WTC11 (cell line): ENCODE measurements around the gene ZNF669. TPM values are rescaled to one million over a fixed set of nuclear protein-coding genes. Genes with fewer than 3 reads are reported as not detected.
"Not testable (repeated sequence)": the region's sequence is repeated elsewhere in the genome, so short reads cannot be mapped to it uniquely, and the experiment has no call there.

Experiments used
- ATAC-seq: fragments of 200-7000 bp; cut with Tn5 transposase; 2 replicates; pipeline ENCODE4 v1.10.0; 2021; ENCODE audit warnings: mild to moderate bottlenecking, moderate library complexity
- CTCF ChIA-PET: fragments of 300-600 bp; sonication (Branson Sonifier 250); formaldehyde crosslinking; loops from one replicate; lab custom pipeline; 2021; ENCODE audit warnings: antibody characterized with exemption; lab: Charles Lee
- POLR2A ChIA-PET: fragments of 350-600 bp; sonication (Branson Sonifier 250); formaldehyde crosslinking; loops from one replicate; lab custom pipeline; 2021; ENCODE audit warnings: antibody characterized with exemption; lab: Charles Lee
- DNase-seq: peaks from one replicate; pipeline ENCODE4 v3.0.0; 2021; ENCODE audit warnings: low spot score
- H3K27ac Mint-ChIP-seq: 2 replicates; pipeline ENCODE4 v1.8.0; 2021; ENCODE audit warnings: mixed read lengths
- H3K27me3 Mint-ChIP-seq: 2 replicates; pipeline ENCODE4 v1.8.0; 2021; ENCODE audit warnings: low read depth, mild to moderate bottlenecking, moderate library complexity, mixed read lengths
- H3K36me3 Mint-ChIP-seq: 2 replicates; pipeline ENCODE4 v1.8.0; 2021; ENCODE audit warnings: mixed read lengths
- H3K4me1 Mint-ChIP-seq: 2 replicates; pipeline ENCODE4 v1.8.0; 2022; ENCODE audit warnings: mixed read lengths
- H3K4me3 Mint-ChIP-seq: 2 replicates; pipeline ENCODE4 v1.8.0; 2021; ENCODE audit warnings: mild to moderate bottlenecking, moderate library complexity, mixed read lengths
- H3K9me3 Mint-ChIP-seq: 2 replicates; pipeline ENCODE4 v1.8.0; 2021; ENCODE audit warnings: mixed read lengths
- ATF1 ChIP-seq: sonication (generic); formaldehyde crosslinking; IDR thresholded peaks from 2 replicates; pipeline ENCODE4 v1.8.1; 2023; ENCODE audit warnings: mild to moderate bottlenecking, moderate library complexity, missing genetic modification reagents
- FOXK1 ChIP-seq: sonication (generic); formaldehyde crosslinking; IDR thresholded peaks from 2 replicates; pipeline ENCODE4 v1.8.0; 2022; ENCODE audit warnings: mild to moderate bottlenecking, moderate library complexity, missing genetic modification reagents
- FOXP1 ChIP-seq: sonication (generic); formaldehyde crosslinking; IDR thresholded peaks from 2 replicates; pipeline ENCODE4 v1.8.0; 2022; ENCODE audit warnings: missing genetic modification reagents, mild to moderate bottlenecking, moderate library complexity, borderline replicate concordance
- PRRX2 ChIP-seq: fragments of 250-450 bp; sonication (Bioruptor Pico); IDR thresholded peaks from 2 replicates; pipeline ENCODE4 v1.8.0; 2021; ENCODE audit warnings: mild to moderate bottlenecking
- RELA ChIP-seq: sonication (generic); formaldehyde crosslinking; IDR thresholded peaks from 2 replicates; pipeline ENCODE4 v1.8.1; 2022; ENCODE audit warnings: missing genetic modification reagents, mild to moderate bottlenecking, borderline replicate concordance
- SMAD3 ChIP-seq: sonication (generic); formaldehyde crosslinking; IDR thresholded peaks from 2 replicates; pipeline ENCODE4 v1.8.0; 2022; ENCODE audit warnings: missing genetic modification reagents, mild to moderate bottlenecking, borderline replicate concordance
- SP1 ChIP-seq: sonication (generic); formaldehyde crosslinking; conservative IDR thresholded peaks from 2 replicates; pipeline ENCODE4 v1.8.1; 2022; ENCODE audit warnings: missing genetic modification reagents
- ZNF121 ChIP-seq: sonication (generic); formaldehyde crosslinking; IDR thresholded peaks from 2 replicates; pipeline ENCODE4 v1.8.0; 2023; ENCODE audit warnings: missing genetic modification reagents
- ZNF281 ChIP-seq: sonication (generic); formaldehyde crosslinking; IDR thresholded peaks from 2 replicates; pipeline ENCODE4 v1.8.0; 2023; ENCODE audit warnings: mild to moderate bottlenecking, missing genetic modification reagents
- ZNF532 ChIP-seq: fragments of 250-450 bp; sonication (Bioruptor Pico); IDR thresholded peaks from 2 replicates; pipeline ENCODE4 v1.9.0; 2021; ENCODE audit warnings: mild to moderate bottlenecking, borderline replicate concordance
- total RNA-seq: library from RNA; stranded (reverse); gene quantifications from 3 replicates; pipeline ENCODE4 v1.2.3, GENCODE V29; 2021

ZNF669 gene
- total RNA-seq, 1 experiment from 2014 or later = 18.3 TPM

- ATAC-seq, POLR2A ChIA-PET, CTCF ChIA-PET, H3K27me3 Mint-ChIP-seq, DNase-seq: not testable (repeated sequence)
- H3K36me3 Mint-ChIP-seq = peaks cover 29% of the 10 kb centered on the region
- peak overlapping the region; percentile 81 for H3K4me3 Mint-ChIP-seq
- H3K27ac Mint-ChIP-seq = peak overlapping the region; percentile 58; the same call in 1 of the 2 replicates
- H3K9me3 Mint-ChIP-seq = peaks cover 22% of the 10 kb centered on the region
- H3K4me1 Mint-ChIP-seq = peaks cover 12% of the 10 kb centered on the region
Observed at GRCh38 chr1:247127519-247128282, 23.5 kb upstream of the ZNF669 start.

- CTCF ChIA-PET, POLR2A ChIA-PET, DNase-seq, H3K4me3 Mint-ChIP-seq, H3K4me1 Mint-ChIP-seq, H3K27ac Mint-ChIP-seq: not testable (repeated sequence)
- peaks cover 18% of the 10 kb centered on the region for H3K36me3 Mint-ChIP-seq
- ATAC-seq = peak; percentile 45
- peaks cover 15% of the 10 kb centered on the region for H3K27me3 Mint-ChIP-seq
- H3K9me3 Mint-ChIP-seq = peaks cover 21% of the 10 kb centered on the region; the same call in 1 of the 2 replicates
Observed at GRCh38 chr1:247126601-247127000, 22.4 kb upstream of the ZNF669 start.

- peak; percentile 99 for ATAC-seq
- H3K9me3 Mint-ChIP-seq = peaks cover 21% of the 10 kb centered on the region; the same call in 1 of the 2 replicates
- H3K4me3 Mint-ChIP-seq, POLR2A ChIA-PET, DNase-seq, H3K4me1 Mint-ChIP-seq, CTCF ChIA-PET, H3K27ac Mint-ChIP-seq: not testable (repeated sequence)
- H3K27me3 Mint-ChIP-seq = peaks cover 15% of the 10 kb centered on the region
- peaks cover 14% of the 10 kb centered on the region for H3K36me3 Mint-ChIP-seq
Observed at GRCh38 chr1:247126166-247126565, 22.0 kb upstream of the ZNF669 start.

GRCh38 chr1:247121382-247121781 lies 17.2 kb upstream of the ZNF669 start:
- Mint-ChIP-seq H3K4me3 (no peak overlapping the region), H3K27ac (no peak overlapping the region), H3K9me3 (peaks cover 12% of the 10 kb centered on the region; the same call in 1 of the 2 replicates), H3K4me1 (no peaks in the 10 kb centered on the region), H3K36me3 (no peaks in the 10 kb centered on the region), H3K27me3 (peaks cover 15% of the 10 kb centered on the region)
- POLR2A ChIA-PET = no interaction called here
- ATAC-seq (no peak), DNase-seq (no peak)
- CTCF ChIA-PET = no interaction called here
- TF ChIP-seq FOXK1 (CRISPR knock-in tag) = no peak
- no peak for TF ChIP-seq ZNF281 (CRISPR knock-in tag)
- no peak for TF ChIP-seq SMAD3 (CRISPR knock-in tag)
- TF ChIP-seq SP1 (CRISPR knock-in tag) = no peak
- TF ChIP-seq ATF1 = no peak
- no peak for TF ChIP-seq PRRX2
- no peak for TF ChIP-seq ZNF121 (CRISPR knock-in tag)
- no peak for TF ChIP-seq RELA (CRISPR knock-in tag)
- no peak for TF ChIP-seq FOXP1 (CRISPR knock-in tag)
- no peak for TF ChIP-seq ZNF532 (CRISPR knock-in tag)
- TF ChIP-seq, all 79 proteins: peak for 0

- ATAC-seq, H3K4me3 Mint-ChIP-seq, H3K27ac Mint-ChIP-seq, DNase-seq, H3K4me1 Mint-ChIP-seq, POLR2A ChIA-PET, H3K36me3 Mint-ChIP-seq: not testable (repeated sequence)
- Mint-ChIP-seq H3K9me3 (peaks cover 12% of the 10 kb centered on the region; the same call in 1 of the 2 replicates), H3K27me3 (peaks cover 15% of the 10 kb centered on the region)
- CTCF ChIA-PET = interaction anchor here (0.6 kb wide), 1 partner anchor 195 kb away, joined by 5 read pairs; no protein-coding TSS in a partner anchor
Observed at GRCh38 chr1:247120408-247120668, 16.2 kb upstream of the ZNF669 start.
